Measurements from ENCODE around the gene DPCD. TPM values are rescaled to one million over a fixed set of nuclear protein-coding genes. Genes with fewer than 3 reads are reported as not detected.

Gene DPCD
- total and polyA plus RNA-seq, 2 donors (not counting 3 experiments of a cell fraction or from before 2014, with no cell fraction given) = 25.3 to 39.3 TPM

DNA sequence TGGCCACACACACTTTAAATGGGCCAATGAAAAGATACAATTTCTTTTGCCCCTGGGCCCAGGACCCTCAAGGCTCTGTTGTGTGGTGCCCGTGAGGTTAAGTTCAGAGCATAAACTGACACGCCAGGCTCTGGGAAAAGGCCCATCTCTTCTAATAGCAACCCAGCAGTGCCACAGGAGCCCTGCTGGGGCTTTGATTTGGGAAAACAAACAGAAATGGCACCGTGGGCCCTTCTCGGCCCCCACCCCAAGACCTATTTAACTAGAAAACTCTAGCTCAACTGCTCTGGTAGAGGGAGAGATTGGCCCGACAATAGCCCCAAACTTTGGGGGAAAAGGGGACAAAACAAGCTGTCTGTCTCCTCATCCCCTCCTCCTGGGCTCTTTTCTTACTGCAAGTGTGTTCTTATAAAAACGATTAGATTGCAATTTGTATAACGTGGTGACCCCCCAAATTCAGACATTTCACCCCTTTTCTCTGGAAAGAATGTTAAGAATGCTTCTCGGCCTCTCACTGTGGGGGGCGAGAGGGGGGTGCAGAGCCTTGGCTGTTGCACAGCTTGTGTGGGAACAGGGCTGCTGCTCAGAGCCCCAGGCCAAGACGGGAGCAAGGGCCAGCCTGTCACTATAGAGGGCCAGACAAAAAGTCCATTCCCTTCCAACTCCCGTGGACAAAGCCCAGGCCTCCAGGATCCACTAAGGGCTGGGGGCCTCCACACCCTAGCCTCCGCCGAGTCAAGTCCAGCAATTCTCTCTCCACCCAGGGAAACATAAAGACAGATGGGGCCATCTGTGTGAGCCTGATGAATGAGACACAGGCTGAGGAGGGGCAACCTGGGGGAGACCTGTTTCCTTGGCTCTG is 26.8 kb downstream of the DPCD start:
- Histone ChIP-seq H4K20me1 (replicated peaks; ENCODE audit: control insufficient read depth, extremely low read depth, insufficient read depth, low read length) (no peaks in the 10 kb centered on the region), H3K36me3 (ENCODE audit: control insufficient read depth in 2 of 2, extremely low read depth in 1 of 2, insufficient read depth in 2 of 2, low read length in 2 of 2) (peaks cover 0 to 15% of the 10 kb centered on the region in 2 experiments), H3K4me2 (ENCODE audit: insufficient read depth, low read length) (no peak overlapping the region), H3K9me3 (replicated peaks; ENCODE audit: control insufficient read depth, insufficient read depth, low read length) (no peaks in the 10 kb centered on the region), H3K9me1 (replicated peaks; ENCODE audit: control insufficient read depth, extremely low read depth, insufficient read depth, low read length) (no peaks in the 10 kb centered on the region), H3K27ac (ENCODE audit: insufficient read depth, low read depth, low read length) (no peak overlapping the region), H3K4me1 (ENCODE audit: control insufficient read depth, extremely low read depth, insufficient read depth, low read length) (no peaks in the 10 kb centered on the region), H3K4me3 (replicated peaks in 1 of 3; ENCODE audit: insufficient read depth in 1 of 3, low read depth in 1 of 3, low read length in 3 of 3) (no peak overlapping the region), H3K9ac (replicated peaks; ENCODE audit: extremely low read depth, insufficient read depth, low read length) (no peak overlapping the region), H3K79me2 (ENCODE audit: control insufficient read depth, insufficient read depth, low read length) (no peaks in the 10 kb centered on the region), H2AFZ (ENCODE audit: low read depth, low read length) (no peak overlapping the region), H3K27me3 (ENCODE audit: control insufficient read depth in 2 of 2, insufficient read depth in 2 of 2, low read length in 2 of 2) (no peaks in the 10 kb centered on the region)
- FAIRE-seq = no peak
- no peak for DNase-seq (ENCODE audit: low read depth, low spot score)
- TF ChIP-seq MYC (IDR thresholded peaks at IDR 0.05; ENCODE audit: low read depth, low read length) (no peak), JUN (IDR thresholded peaks at IDR 0.05; ENCODE audit: borderline replicate concordance, insufficient read depth, insufficient read length, low read depth) (no peak), POLR2AphosphoS5 (IDR thresholded peaks at IDR 0.05; ENCODE audit: insufficient read depth, low read depth, low read length) (no peak), FOS (IDR thresholded peaks at IDR 0.05; ENCODE audit: borderline replicate concordance, insufficient read depth, low read length) (no peak), MAX (IDR thresholded peaks at IDR 0.05; ENCODE audit: insufficient read depth, insufficient read length) (no peak), EZH2 (IDR thresholded peaks at IDR 0.05; ENCODE audit: borderline replicate concordance, low read depth, low read length, severe bottlenecking) (no peak), POLR2A (IDR thresholded peaks at IDR 0.05; ENCODE audit: low read depth, low read length) (no peak), CTCF (IDR thresholded peaks at IDR 0.05; ENCODE audit: extremely low read depth in 1 of 2, insufficient read depth in 1 of 2, low read depth in 1 of 2, low read length in 2 of 2) (no peak), GATA2 (IDR thresholded peaks at IDR 0.05; ENCODE audit: insufficient read depth, insufficient read length, low read depth, low read length) (no peak)
- POLR2A ChIA-PET = no interaction called here
- intact Hi-C loops (cut with micrococcal nuclease) (no loop called here), dilution Hi-C loops (cut with MboI; ENCODE audit: extremely low pct_ligation_motif_present, low sequenced_read_pairs) (no loop called here)
- no TSS peak for BruUV-seq (replicated peaks)
- CTCF ChIA-PET = interaction anchor here (1.0 to 1.1 kb wide), 2 partner anchors 11 to 12 kb away, joined by 3 to 4 read pairs; no protein-coding TSS in a partner anchor

Measured in endothelial cell of umbilical vein (primary cell).